Keratinocyte (primary cell): ENCODE results near the gene ITPR1. TPM values are rescaled to one million over a fixed set of nuclear protein-coding genes. Genes with fewer than 3 reads are reported as not detected.
A peak's percentile ranks its signal among the peaks of the same experiment; 100 is the strongest.

Source experiments
- DNase-seq: peaks from one replicate; pipeline ENCODE4 v3.0.0-alpha.2; 2011; ENCODE audit warnings: low read depth, missing footprints, low spot score
- FAIRE-seq: peaks from 2 replicates; lab custom pipeline; 2011; peaks lifted over from hg19 to GRCh38; lab: Jason Lieb, UNC
- H2AFZ ChIP-seq: 2 replicates; pipeline ENCODE4 v1.6.0; 2012; ENCODE audit warnings: low read length, control low read depth, inconsistent platforms; ENCODE audit not compliant: control insufficient read depth
- H3K27ac ChIP-seq: 2 replicates; pipeline ENCODE4 v1.5.1; 2011; ENCODE audit warnings: low read length; ENCODE audit not compliant: control insufficient read depth, insufficient read depth
- H3K27me3 ChIP-seq: 3 replicates; pipeline ENCODE4 v1.6.0; 2011; ENCODE audit warnings: low read length; ENCODE audit not compliant: control insufficient read depth, insufficient read depth; ENCODE audit errors: extremely low read depth
- H3K36me3 ChIP-seq, 2 experiments: 2 replicates in 1 of 2; 3 replicates in 1 of 2; pipeline ENCODE4 v1.5.1; 2011; ENCODE audit warnings: low read length in 2 of 2, mild to moderate bottlenecking in 1 of 2; ENCODE audit not compliant: control insufficient read depth in 2 of 2, insufficient read depth in 2 of 2; ENCODE audit errors: extremely low read depth in 1 of 2
- H3K4me1 ChIP-seq: 3 replicates; pipeline ENCODE4 v1.5.1; 2011; ENCODE audit warnings: low read length; ENCODE audit not compliant: control insufficient read depth, insufficient read depth; ENCODE audit errors: extremely low read depth
- H3K4me2 ChIP-seq: 3 replicates; pipeline ENCODE4 v1.6.0; 2011; ENCODE audit warnings: low read depth, low read length; ENCODE audit not compliant: control insufficient read depth, insufficient read depth; ENCODE audit errors: extremely low read depth
- H3K4me3 ChIP-seq, 3 experiments: fragments of 200-600 bp in 1 of 3; sonication (generic) in 1 of 3; 2 replicates in 2 of 3; 3 replicates in 1 of 3; pipeline ENCODE4 v1.5.1; 2011 to 2016; ENCODE audit warnings: low read length in 3 of 3, mild to moderate bottlenecking in 3 of 3, control low read depth in 2 of 3, inconsistent platforms in 1 of 3, low read depth in 1 of 3, mixed read lengths in 1 of 3, mixed run types in 1 of 3, moderate library complexity in 1 of 3; ENCODE audit not compliant: control insufficient read depth in 2 of 3, insufficient read depth in 2 of 3; ENCODE audit errors: extremely low read depth in 1 of 3
- H3K79me2 ChIP-seq: 2 replicates; pipeline ENCODE4 v1.6.0; 2012; ENCODE audit warnings: low read length; ENCODE audit not compliant: control insufficient read depth, insufficient read depth
- H3K9ac ChIP-seq: 3 replicates; pipeline ENCODE4 v1.6.0; 2011; ENCODE audit warnings: low read length; ENCODE audit not compliant: control insufficient read depth, insufficient read depth; ENCODE audit errors: extremely low read depth
- H3K9me1 ChIP-seq: 3 replicates; pipeline ENCODE4 v1.6.0; 2011; ENCODE audit warnings: low read length; ENCODE audit not compliant: control insufficient read depth, insufficient read depth; ENCODE audit errors: extremely low read depth
- H3K9me3 ChIP-seq: 2 replicates; pipeline ENCODE4 v1.5.1; 2012; ENCODE audit warnings: low read depth, low read length; ENCODE audit not compliant: control insufficient read depth
- H4K20me1 ChIP-seq: 3 replicates; pipeline ENCODE4 v1.6.0; 2011; ENCODE audit warnings: low read length; ENCODE audit not compliant: control insufficient read depth, insufficient read depth; ENCODE audit errors: extremely low read depth
- EZH2 ChIP-seq: IDR thresholded peaks from one replicate; pipeline ENCODE4 v1.6.1; 2012; ENCODE audit warnings: inconsistent platforms, mild to moderate bottlenecking, low read length, moderate library complexity
- dilution Hi-C: fragments of 300-500 bp; cut with MboI; formaldehyde crosslinking; loops from one replicate; pipeline ENCODE4 v1.7.0; 2020; ENCODE audit warnings: low sequenced_read_pairs; ENCODE audit not compliant: extremely low pct_ligation_motif_present
- polyA plus RNA-seq, 5 experiments: library from polyadenylated mRNA; depleted of rRNA in 3 of 5; stranded (reverse) in 3 of 5; stranded (forward) in 1 of 5; unstranded in 1 of 5; fragments of >200 nt; gene quantifications; 1 replicate in 1 of 5; 2 replicates in 3 of 5; 3 replicates in 1 of 5; pipeline versions ENCODE4 v1.2.1 to v1.2.3, GENCODE V29; 2011 to 2012; ENCODE audit warnings: missing spikeins in 2 of 5, low read depth in 1 of 5, low replicate concordance in 1 of 5
- TF ChIP-seq, protein P1 (sequence below), 3 experiments: IDR thresholded peaks in 1 of 3; conservative IDR thresholded peaks in 1 of 3; optimal IDR thresholded peaks in 1 of 3; 2 replicates in 2 of 3; 3 replicates in 1 of 3; pipeline versions ENCODE3 to v1.5.1; 2011; ENCODE audit warnings: low read length in 3 of 3, mild to moderate bottlenecking in 3 of 3, moderate library complexity in 2 of 3, control low read depth in 1 of 3, inconsistent platforms in 1 of 3; ENCODE audit not compliant: insufficient read depth in 2 of 3; ENCODE audit errors: extremely low read depth in 1 of 3

ITPR1 gene
- polyA plus RNA-seq, 1 donor (not counting 4 experiments of a cell fraction or from before 2014, with no cell fraction given), result 3.5 TPM

DNA sequence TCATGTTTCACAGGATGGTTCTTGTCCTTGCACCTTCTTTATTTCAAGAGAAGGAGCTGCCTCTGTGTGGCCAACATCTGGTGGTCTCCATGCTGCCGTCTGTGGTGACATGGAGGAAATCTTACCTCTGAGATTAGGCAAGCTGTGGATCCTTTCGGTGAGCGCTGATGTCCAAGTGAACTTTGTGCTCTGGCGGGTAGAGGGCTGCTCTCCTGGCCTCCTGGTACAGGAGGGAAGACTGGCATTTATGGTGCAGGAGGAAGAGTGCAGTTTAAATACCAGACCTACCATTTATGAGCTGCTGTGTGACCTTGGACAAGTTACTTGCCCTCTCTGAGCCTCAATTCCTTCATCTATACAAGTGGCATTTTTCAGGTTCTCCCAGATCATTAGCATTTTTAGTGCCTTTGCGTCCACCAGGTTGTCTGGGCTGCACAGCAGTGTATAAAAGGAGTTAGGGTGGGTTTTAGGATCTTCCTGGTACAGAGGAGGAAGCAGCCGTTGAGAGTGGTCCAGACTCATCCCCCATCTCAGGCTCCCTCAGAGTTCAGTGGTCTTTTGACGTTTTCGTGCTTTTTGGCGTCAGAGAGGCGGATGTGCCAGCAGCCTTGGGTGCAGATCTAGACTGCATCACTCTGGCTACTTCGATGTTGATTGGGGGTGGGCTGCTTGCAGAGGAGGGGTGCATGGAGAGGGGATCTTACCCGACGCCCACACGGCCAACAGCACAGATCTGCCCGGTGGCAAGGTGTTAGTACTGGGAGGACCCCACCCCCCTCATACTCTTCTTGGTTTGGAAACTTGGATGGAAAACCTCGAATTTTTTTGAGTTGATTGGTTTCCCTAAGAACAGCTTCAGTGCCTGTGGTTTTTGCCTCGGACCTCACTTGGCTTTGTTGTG is 162.2 kb downstream of the ITPR1 start:
- no peaks in the 10 kb centered on the region for H3K27me3 ChIP-seq
- H3K36me3 ChIP-seq, result no peaks in the 10 kb centered on the region
- no peaks in the 10 kb centered on the region for H3K9me1 ChIP-seq
- no peaks in the 10 kb centered on the region for H3K79me2 ChIP-seq
- no peaks in the 10 kb centered on the region for H3K4me1 ChIP-seq
- FAIRE-seq (no peak), DNase-seq (no peak)
- no peak overlapping the region for H3K27ac ChIP-seq
- H3K9ac ChIP-seq, result no peak overlapping the region
- TF ChIP-seq, protein P1, sequence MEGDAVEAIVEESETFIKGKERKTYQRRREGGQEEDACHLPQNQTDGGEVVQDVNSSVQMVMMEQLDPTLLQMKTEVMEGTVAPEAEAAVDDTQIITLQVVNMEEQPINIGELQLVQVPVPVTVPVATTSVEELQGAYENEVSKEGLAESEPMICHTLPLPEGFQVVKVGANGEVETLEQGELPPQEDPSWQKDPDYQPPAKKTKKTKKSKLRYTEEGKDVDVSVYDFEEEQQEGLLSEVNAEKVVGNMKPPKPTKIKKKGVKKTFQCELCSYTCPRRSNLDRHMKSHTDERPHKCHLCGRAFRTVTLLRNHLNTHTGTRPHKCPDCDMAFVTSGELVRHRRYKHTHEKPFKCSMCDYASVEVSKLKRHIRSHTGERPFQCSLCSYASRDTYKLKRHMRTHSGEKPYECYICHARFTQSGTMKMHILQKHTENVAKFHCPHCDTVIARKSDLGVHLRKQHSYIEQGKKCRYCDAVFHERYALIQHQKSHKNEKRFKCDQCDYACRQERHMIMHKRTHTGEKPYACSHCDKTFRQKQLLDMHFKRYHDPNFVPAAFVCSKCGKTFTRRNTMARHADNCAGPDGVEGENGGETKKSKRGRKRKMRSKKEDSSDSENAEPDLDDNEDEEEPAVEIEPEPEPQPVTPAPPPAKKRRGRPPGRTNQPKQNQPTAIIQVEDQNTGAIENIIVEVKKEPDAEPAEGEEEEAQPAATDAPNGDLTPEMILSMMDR (optimal IDR thresholded peaks at IDR 0.05 in 1 of 3, IDR thresholded peaks at IDR 0.05 in 1 of 3, conservative IDR thresholded peaks at IDR 0.05 in 1 of 3; ENCODE audit: extremely low read depth in 1 of 3, insufficient read depth in 2 of 3, low read length in 3 of 3), result no peak
- TF ChIP-seq EZH2, result no peak
- H3K9me3 ChIP-seq, result no peaks in the 10 kb centered on the region
- dilution Hi-C loops, result no loop called here
- H3K4me3 ChIP-seq, result no peak overlapping the region
- no peaks in the 10 kb centered on the region for H4K20me1 ChIP-seq
- no peak overlapping the region for H2AFZ ChIP-seq
- no peak overlapping the region for H3K4me2 ChIP-seq

GRCh38 chr3:4656059-4656458 is 162.9 kb downstream of the ITPR1 start:
- no peaks in the 10 kb centered on the region for H3K4me1 ChIP-seq
- no peak for DNase-seq
- H4K20me1 ChIP-seq, result no peaks in the 10 kb centered on the region
- no peak overlapping the region for H3K4me3 ChIP-seq
- dilution Hi-C loops, result no loop called here
- H3K9me3 ChIP-seq, result no peaks in the 10 kb centered on the region
- no peaks in the 10 kb centered on the region for H3K27me3 ChIP-seq
- H3K36me3 ChIP-seq, result no peaks in the 10 kb centered on the region
- H3K9me1 ChIP-seq, result no peaks in the 10 kb centered on the region
- no peak overlapping the region for H3K9ac ChIP-seq
- H2AFZ ChIP-seq, result no peak overlapping the region
- TF ChIP-seq EZH2, result no peak
- TF ChIP-seq, protein P1 (optimal IDR thresholded peaks at IDR 0.05 in 1 of 3, IDR thresholded peaks at IDR 0.05 in 1 of 3, conservative IDR thresholded peaks at IDR 0.05 in 1 of 3; ENCODE audit: extremely low read depth in 1 of 3, insufficient read depth in 2 of 3, low read length in 3 of 3), result peak; percentile 90 to 98 (median 92)
- FAIRE-seq, result peak; percentile 59
- H3K4me2 ChIP-seq, result no peak overlapping the region
- no peak overlapping the region for H3K27ac ChIP-seq
- H3K79me2 ChIP-seq, result no peaks in the 10 kb centered on the region
